Panc1 (cell line): ENCODE results near the gene MS4A6A. TPM values are rescaled to one million over a fixed set of nuclear protein-coding genes. Genes with fewer than 3 reads are reported as not detected.
A peak's percentile ranks its signal among the peaks of the same experiment; 100 is the strongest.

Experiments used
- ATAC-seq: fragments of 200-7000 bp; cut with Tn5 transposase; 2 replicates; pipeline ENCODE4 v1.9.1; 2020; ENCODE audit warnings: mild to moderate bottlenecking, moderate library complexity
- BruUV-seq: library from RNA; stranded (reverse); fragments of 400-500 nt; replicated peaks from 2 replicates; lab custom pipeline; 2021; lab: Mats Ljungman, UMichigan
- CTCF ChIA-PET: fragments of 300-600 bp; sonication (Branson Sonifier 250); formaldehyde crosslinking; loops from one replicate; lab custom pipeline; 2022; ENCODE audit warnings: antibody characterized with exemption; lab: Charles Lee
- POLR2A ChIA-PET: fragments of 300-600 bp; sonication (Branson Sonifier 250); formaldehyde crosslinking; loops from one replicate; lab custom pipeline; 2022; ENCODE audit warnings: antibody characterized with exemption; lab: Charles Lee
- DNase-seq: peaks from one replicate; pipeline ENCODE4 v3.0.0-alpha.2; 2010; ENCODE audit warnings: low read depth, low spot score
- H3K27ac ChIP-seq: 2 replicates; pipeline ENCODE4 v1.5.1; 2011; ENCODE audit warnings: mild to moderate bottlenecking, low read length, inconsistent platforms
- H3K27me3 ChIP-seq: fragments of 200-500 bp; sonication (Bioruptor generic); 2 replicates; pipeline ENCODE4 v1.6.0; 2014; ENCODE audit warnings: low read length, inconsistent platforms; ENCODE audit not compliant: control insufficient read depth, insufficient read depth
- H3K36me3 ChIP-seq: fragments of 200-500 bp; sonication (Bioruptor generic); 2 replicates; pipeline ENCODE4 v1.5.1; 2014; ENCODE audit warnings: inconsistent platforms, mild to moderate bottlenecking, low read length, moderate library complexity; ENCODE audit not compliant: control insufficient read depth, insufficient read depth
- H3K4me1 ChIP-seq: 2 replicates; pipeline ENCODE4 v1.5.1; 2011; ENCODE audit warnings: inconsistent platforms, mild to moderate bottlenecking, low read length, moderate library complexity; ENCODE audit not compliant: control insufficient read depth, insufficient read depth
- H3K4me3 ChIP-seq, 2 experiments: 2 replicates each; pipeline ENCODE4 v1.5.1; 2011 to 2012; ENCODE audit warnings: low read depth in 2 of 2, low read length in 2 of 2, mild to moderate bottlenecking in 2 of 2, inconsistent platforms in 1 of 2, moderate library complexity in 1 of 2
- H3K9me3 ChIP-seq: fragments of 200-500 bp; sonication (Bioruptor generic); 2 replicates; pipeline ENCODE4 v1.5.1; 2014; ENCODE audit warnings: low read depth, mild to moderate bottlenecking, inconsistent platforms, low read length, moderate library complexity; ENCODE audit not compliant: control insufficient read depth, insufficient read depth
- CTCF ChIP-seq: fragments of 450-650 bp; IDR thresholded peaks from 2 replicates; pipeline ENCODE4 v1.5.1; 2017; ENCODE audit warnings: mild to moderate bottlenecking
- POLR2AphosphoS5 ChIP-seq: IDR thresholded peaks from 2 replicates; pipeline ENCODE4 v1.6.1; 2012; ENCODE audit warnings: mild to moderate bottlenecking, low read depth, low read length, moderate library complexity
- REST ChIP-seq, 2 experiments: IDR thresholded peaks; 2 replicates each; pipeline ENCODE4 v1.6.1; 2011 to 2012; ENCODE audit warnings: low read depth in 2 of 2, control low read depth in 1 of 2, low read length in 1 of 2, mild to moderate bottlenecking in 1 of 2, moderate library complexity in 1 of 2; ENCODE audit not compliant: insufficient read depth in 1 of 2
- SIN3A ChIP-seq: IDR thresholded peaks from 2 replicates; pipeline ENCODE4 v1.6.1; 2012; ENCODE audit warnings: low read depth, mild to moderate bottlenecking, low read length, moderate library complexity, borderline replicate concordance; ENCODE audit not compliant: insufficient read depth
- TCF7L2 ChIP-seq: IDR thresholded peaks from 2 replicates; pipeline ENCODE4 v1.6.1; 2011; ENCODE audit warnings: mild to moderate bottlenecking, low read depth, low read length, inconsistent platforms
- in situ Hi-C: cut with HindIII; loops from 2 replicates; pipeline ENCODE4 v1.10.0; 2016; ENCODE audit warnings: low sequenced_read_pairs, low pct_unique_long_range_greater_than_20kb
- intact Hi-C: fragments of 100-400 bp; cut with micrococcal nuclease; formaldehyde crosslinking; loops from one replicate; pipeline ENCODE4 v1.10.0; 2022; ENCODE audit not compliant: unreplicated experiment
- total RNA-seq: library from RNA; stranded (reverse); gene quantifications from one replicate; pipeline ENCODE4 v1.2.1, GENCODE V29; 2021; ENCODE audit not compliant: unreplicated experiment

MS4A6A gene
- total RNA-seq, 1 experiment from 2014 or later, result not detected

GRCh38 chr11:60170566-60170965, 12.3 kb downstream of the MS4A6A start:
- no TSS peak for BruUV-seq
- H3K9me3 ChIP-seq, result no peaks in the 10 kb centered on the region
- no peak overlapping the region for H3K27ac ChIP-seq
- intact Hi-C loops, result no loop called here
- no peaks in the 10 kb centered on the region for H3K4me1 ChIP-seq
- no peaks in the 10 kb centered on the region for H3K27me3 ChIP-seq
- ChIA-PET POLR2A (no interaction called here), CTCF (no interaction called here)
- DNase-seq, result no peak
- no peak for TF ChIP-seq POLR2AphosphoS5
- no peak for TF ChIP-seq CTCF
- no peak for TF ChIP-seq REST (IDR thresholded peaks at IDR 0.05; ENCODE audit: insufficient read depth in 1 of 2, low read depth in 2 of 2, low read length in 1 of 2)
- TF ChIP-seq TCF7L2, result no peak
- TF ChIP-seq SIN3A, result no peak
- no peak overlapping the region for H3K4me3 ChIP-seq
- ATAC-seq, result no peak
- H3K36me3 ChIP-seq, result no peaks in the 10 kb centered on the region
- in situ Hi-C loops, result no loop called here

- no TSS peak for BruUV-seq
- no peaks in the 10 kb centered on the region for H3K4me1 ChIP-seq
- peak; percentile 17 for DNase-seq
- ATAC-seq, result no peak
- ChIA-PET CTCF (interaction anchor here (1.5 kb wide), 1 partner anchor 82 kb away, joined by 5 read pairs; no protein-coding TSS in a partner anchor), POLR2A (no interaction called here)
- intact Hi-C loops, result no loop called here
- no peaks in the 10 kb centered on the region for H3K36me3 ChIP-seq
- no peak for TF ChIP-seq POLR2AphosphoS5
- TF ChIP-seq CTCF, result peak; percentile 60
- no peak overlapping the region for H3K4me3 ChIP-seq
- H3K27ac ChIP-seq, result no peak overlapping the region
- H3K9me3 ChIP-seq, result no peaks in the 10 kb centered on the region
- no peaks in the 10 kb centered on the region for H3K27me3 ChIP-seq
- in situ Hi-C loops, result no loop called here
Measured at GRCh38 chr11:60169264-60169915, 13.5 kb downstream of the MS4A6A start.
